ENCODE measurements around the gene C11orf91. TPM values are rescaled to one million over a fixed set of nuclear protein-coding genes. Genes with fewer than 3 reads are reported as not detected.
A peak's percentile ranks its signal among the peaks of the same experiment; 100 is the strongest.

The C11orf91 gene
- total and polyA plus RNA-seq, 2 of the 8 experiments (the other 6 are each of a cell fraction or from before 2014, with no cell fraction given) = not detected

DNA sequence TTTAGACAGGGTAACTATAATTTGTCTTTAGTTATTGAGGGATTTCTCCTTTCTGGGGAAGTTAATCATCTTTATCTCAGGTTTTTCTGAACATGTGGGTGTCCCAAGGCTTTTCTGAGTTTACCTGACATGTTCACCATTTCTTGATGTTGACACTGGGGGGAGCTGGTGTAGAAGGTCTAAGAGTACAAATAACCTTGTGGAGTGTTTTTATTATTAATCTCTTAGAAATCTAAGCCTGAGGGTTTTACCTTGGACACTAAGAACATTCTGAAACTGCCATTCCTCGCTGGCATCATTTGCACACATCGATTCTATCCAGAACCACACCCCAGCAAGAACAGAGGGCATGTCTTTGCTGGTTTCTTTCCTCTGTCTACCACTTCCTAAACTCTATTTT lies 15.6 kb upstream of the C11orf91 start:
- Histone ChIP-seq H3K23ac (ENCODE audit: insufficient read length) (no peak overlapping the region), H2AK5ac (ENCODE audit: low read depth, low read length) (no peak overlapping the region), H3K36me3 (ENCODE audit: control insufficient read depth in 2 of 4, insufficient read depth in 4 of 4, low read length in 3 of 4) (peaks cover 3 to 39% (median 11%) of the 10 kb centered on the region in 4 experiments; a peak in 7 of 8 replicates), H3K27me3 (replicated peaks in 1 of 4; ENCODE audit: control insufficient read depth in 3 of 4, extremely low read depth in 1 of 4, insufficient read depth in 3 of 4, low read length in 3 of 4) (no peaks in the 10 kb centered on the region), H3K79me1 (ENCODE audit: low read depth, low read length) (no peaks in the 10 kb centered on the region), H2BK5ac (ENCODE audit: low read depth, low read length) (no peak overlapping the region), H3K14ac (ENCODE audit: insufficient read length) (no peak overlapping the region), H2BK15ac (ENCODE audit: low read length) (no peak overlapping the region), H3K4ac (replicated peaks; ENCODE audit: insufficient read length, low read depth, low read length) (no peak overlapping the region), H3K56ac (replicated peaks; ENCODE audit: insufficient read length, low read depth, low read length) (no peak overlapping the region), H4K8ac (ENCODE audit: extremely low read depth, insufficient read depth, low read length) (no peak overlapping the region), H3K9ac (replicated peaks in 1 of 4; ENCODE audit: extremely low read depth in 1 of 4, low read depth in 3 of 4, low read length in 3 of 4) (no peak overlapping the region), H2BK120ac (replicated peaks; ENCODE audit: low read depth, low read length) (no peak overlapping the region), H4K91ac (replicated peaks; ENCODE audit: insufficient read length, low read length) (no peak overlapping the region), H2BK20ac (ENCODE audit: low read length) (no peak overlapping the region), H3K4me1 (replicated peaks in 1 of 4; ENCODE audit: control insufficient read depth in 3 of 4, insufficient read depth in 4 of 4, low read length in 3 of 4) (no peaks in the 10 kb centered on the region), H3K27ac (ENCODE audit: low read depth, low read length) (no peak overlapping the region), H4K20me1 (replicated peaks in 1 of 2; ENCODE audit: control insufficient read depth in 1 of 2, insufficient read depth in 2 of 2, low read length in 2 of 2) (peaks cover 1 to 4% of the 10 kb centered on the region in 2 experiments), H2AFZ (ENCODE audit: low read length) (no peak overlapping the region), H3K4me3 (ENCODE audit: extremely low read depth in 1 of 4, insufficient read depth in 2 of 4, low read depth in 3 of 4, low read length in 4 of 4) (no peak overlapping the region), H3K18ac (ENCODE audit: extremely low read depth, low read length) (no peak overlapping the region), H3K23me2 (ENCODE audit: low read depth, low read length) (no peaks in the 10 kb centered on the region), H3K4me2 (ENCODE audit: insufficient read depth in 1 of 2, low read depth in 2 of 2, low read length in 2 of 2) (no peak overlapping the region), H4K5ac (ENCODE audit: insufficient read length, low read depth, low read length) (no peak overlapping the region), H3K79me2 (ENCODE audit: control insufficient read depth in 1 of 2, insufficient read depth in 2 of 2, low read length in 2 of 2) (no peaks in the 10 kb centered on the region), H2BK12ac (ENCODE audit: low read depth, low read length) (no peak overlapping the region), H3K9me3 (ENCODE audit: insufficient read depth in 2 of 2, low read depth in 1 of 2, low read length in 1 of 2) (no peaks in the 10 kb centered on the region)
- FAIRE-seq (no peak), DNase-seq (ENCODE audit: low read depth in 1 of 2, low spot score in 2 of 2) (no peak)
- peak; percentile 54 to 56 for TF ChIP-seq RAD21 (IDR thresholded peaks at IDR 0.05 in 1 of 2, conservative IDR thresholded peaks at IDR 0.05 in 1 of 2; ENCODE audit: low read depth in 2 of 2, low read length in 2 of 2)
- TF ChIP-seq, protein P1, sequence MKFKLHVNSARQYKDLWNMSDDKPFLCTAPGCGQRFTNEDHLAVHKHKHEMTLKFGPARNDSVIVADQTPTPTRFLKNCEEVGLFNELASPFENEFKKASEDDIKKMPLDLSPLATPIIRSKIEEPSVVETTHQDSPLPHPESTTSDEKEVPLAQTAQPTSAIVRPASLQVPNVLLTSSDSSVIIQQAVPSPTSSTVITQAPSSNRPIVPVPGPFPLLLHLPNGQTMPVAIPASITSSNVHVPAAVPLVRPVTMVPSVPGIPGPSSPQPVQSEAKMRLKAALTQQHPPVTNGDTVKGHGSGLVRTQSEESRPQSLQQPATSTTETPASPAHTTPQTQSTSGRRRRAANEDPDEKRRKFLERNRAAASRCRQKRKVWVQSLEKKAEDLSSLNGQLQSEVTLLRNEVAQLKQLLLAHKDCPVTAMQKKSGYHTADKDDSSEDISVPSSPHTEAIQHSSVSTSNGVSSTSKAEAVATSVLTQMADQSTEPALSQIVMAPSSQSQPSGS (IDR thresholded peaks at IDR 0.05; ENCODE audit: low read length) = no peak
- TF ChIP-seq, protein P2, sequence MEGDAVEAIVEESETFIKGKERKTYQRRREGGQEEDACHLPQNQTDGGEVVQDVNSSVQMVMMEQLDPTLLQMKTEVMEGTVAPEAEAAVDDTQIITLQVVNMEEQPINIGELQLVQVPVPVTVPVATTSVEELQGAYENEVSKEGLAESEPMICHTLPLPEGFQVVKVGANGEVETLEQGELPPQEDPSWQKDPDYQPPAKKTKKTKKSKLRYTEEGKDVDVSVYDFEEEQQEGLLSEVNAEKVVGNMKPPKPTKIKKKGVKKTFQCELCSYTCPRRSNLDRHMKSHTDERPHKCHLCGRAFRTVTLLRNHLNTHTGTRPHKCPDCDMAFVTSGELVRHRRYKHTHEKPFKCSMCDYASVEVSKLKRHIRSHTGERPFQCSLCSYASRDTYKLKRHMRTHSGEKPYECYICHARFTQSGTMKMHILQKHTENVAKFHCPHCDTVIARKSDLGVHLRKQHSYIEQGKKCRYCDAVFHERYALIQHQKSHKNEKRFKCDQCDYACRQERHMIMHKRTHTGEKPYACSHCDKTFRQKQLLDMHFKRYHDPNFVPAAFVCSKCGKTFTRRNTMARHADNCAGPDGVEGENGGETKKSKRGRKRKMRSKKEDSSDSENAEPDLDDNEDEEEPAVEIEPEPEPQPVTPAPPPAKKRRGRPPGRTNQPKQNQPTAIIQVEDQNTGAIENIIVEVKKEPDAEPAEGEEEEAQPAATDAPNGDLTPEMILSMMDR (IDR thresholded peaks at IDR 0.05; ENCODE audit: control extremely low read depth in 1 of 3, insufficient read depth in 1 of 3, low read depth in 1 of 3, low read length in 3 of 3) = peak in 2 of 3 experiments; percentile 21 to 29; a peak in 2 of 4 replicates
- TF ChIP-seq, protein P3, sequence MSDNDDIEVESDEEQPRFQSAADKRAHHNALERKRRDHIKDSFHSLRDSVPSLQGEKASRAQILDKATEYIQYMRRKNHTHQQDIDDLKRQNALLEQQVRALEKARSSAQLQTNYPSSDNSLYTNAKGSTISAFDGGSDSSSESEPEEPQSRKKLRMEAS (IDR thresholded peaks at IDR 0.05) = no peak
- no peak for TF ChIP-seq SUZ12 (IDR thresholded peaks at IDR 0.05; ENCODE audit: low read length)
- no peak for TF ChIP-seq CBX5 (IDR thresholded peaks at IDR 0.05; ENCODE audit: low read depth, low read length)
- ChIA-PET CTCF (ENCODE audit: partially characterized antibody) (interaction anchor here (0.7 to 3.7 kb wide), 22 partner anchors 9 to 183 kb away, joined by 3 to 25 read pairs (median 5); partner anchors contain the start of gene C11orf91), POLR2A (ENCODE audit: partially characterized antibody) (no interaction called here)
- 95% methylated on average over 2 of the region's 2 CpGs; no CpG with 5 or more reads in 1 of the 2 experiments for WGBS, 2 experiments (ENCODE audit: extremely low coverage in 1 of 2, insufficient coverage in 1 of 2, insufficient read length in 1 of 2, insufficient replicate concordance in 2 of 2, low coverage in 1 of 2, low lambda C conversion rate in 2 of 2, missing lambda C conversion rate in 1 of 2)

Measured in H1 (cell line).